Stimulated activated CD4-positive, alpha-beta T cell treated with anti-CD3 and anti-CD28 coated beads, Interleukin-4, amount 100 ng/mL, for 4 hours (primary cell): ENCODE measurements around the gene MFSD6.

Source experiments
- DNase-seq, 2 experiments: peaks; one replicate each; pipeline ENCODE4 v3.0.0-alpha.2; 2020

MFSD6 gene

DNA sequence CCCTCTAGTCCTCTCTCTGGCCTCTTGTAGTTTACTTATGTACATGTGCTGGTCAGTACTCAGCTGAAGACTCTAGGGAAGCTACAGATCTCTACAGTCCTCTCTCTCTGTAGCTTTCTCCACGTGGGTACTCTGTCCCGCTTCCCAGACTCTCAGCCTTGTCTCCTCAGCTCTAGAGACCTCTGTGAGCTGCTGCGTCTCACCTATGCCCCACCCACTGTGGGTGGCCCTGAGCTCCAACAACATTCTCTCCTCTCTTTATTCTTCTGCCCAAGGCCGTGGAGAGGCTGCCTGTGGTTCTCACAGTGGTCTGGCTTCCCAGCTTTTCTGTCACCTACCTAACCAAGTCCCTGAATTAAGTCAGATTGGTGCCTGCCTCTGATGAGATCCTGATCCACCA is 33.4 kb downstream of the MFSD6 start:
- no peak for DNase-seq

DNA sequence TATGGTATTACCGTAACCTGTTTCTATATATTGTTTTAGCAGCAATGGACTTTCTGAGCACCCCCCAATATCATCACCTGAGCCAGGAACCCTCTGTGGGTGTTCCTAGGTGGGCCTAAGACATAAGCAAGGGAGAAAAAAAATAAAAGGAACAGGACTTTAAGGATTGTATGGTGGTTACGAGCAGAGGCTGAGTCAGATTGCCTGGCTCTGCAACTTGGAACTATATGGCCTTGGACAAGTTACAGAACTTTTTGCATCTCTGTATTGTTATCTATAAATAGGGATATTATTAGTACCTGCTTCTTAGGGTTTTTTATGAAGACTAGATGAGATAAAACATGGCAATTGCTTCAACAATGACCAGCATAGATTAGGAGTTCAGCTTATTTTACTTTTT is 34.9 kb downstream of the MFSD6 start:
- no peak for DNase-seq

DNA sequence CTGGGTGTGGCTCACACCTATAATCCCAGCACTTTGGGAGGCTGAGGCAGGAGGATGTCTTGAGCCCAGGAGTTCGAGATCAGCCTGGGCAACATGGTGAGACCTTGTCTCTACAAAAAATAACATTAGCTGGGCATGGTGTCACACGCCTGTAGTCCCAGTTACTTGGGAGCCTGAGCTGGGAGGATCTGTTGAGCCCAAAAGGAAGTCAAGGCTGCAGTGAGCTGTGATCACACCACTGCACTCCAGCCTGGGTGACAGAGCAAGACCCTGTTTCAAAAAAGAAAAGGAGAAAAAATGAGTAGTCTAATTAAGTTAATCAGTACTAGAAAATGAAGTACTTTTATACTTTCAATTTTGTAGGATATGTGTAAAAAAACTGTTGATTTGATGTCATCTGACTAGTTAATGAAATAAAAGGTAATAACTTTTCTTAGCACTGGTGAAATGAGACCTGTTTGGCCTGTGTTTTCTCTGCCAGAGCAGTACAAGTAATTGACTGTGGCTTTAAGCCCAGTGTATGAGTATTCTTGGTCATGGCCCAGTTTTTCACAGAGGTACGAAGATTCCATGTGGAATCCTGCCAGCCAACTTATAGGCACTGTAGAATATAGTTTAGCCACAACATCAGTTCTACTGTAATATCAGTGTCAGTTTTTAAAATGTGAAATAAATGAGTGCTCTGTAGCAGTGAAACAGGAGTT is 35.8 kb downstream of the MFSD6 start:
- DNase-seq = no peak

DNA sequence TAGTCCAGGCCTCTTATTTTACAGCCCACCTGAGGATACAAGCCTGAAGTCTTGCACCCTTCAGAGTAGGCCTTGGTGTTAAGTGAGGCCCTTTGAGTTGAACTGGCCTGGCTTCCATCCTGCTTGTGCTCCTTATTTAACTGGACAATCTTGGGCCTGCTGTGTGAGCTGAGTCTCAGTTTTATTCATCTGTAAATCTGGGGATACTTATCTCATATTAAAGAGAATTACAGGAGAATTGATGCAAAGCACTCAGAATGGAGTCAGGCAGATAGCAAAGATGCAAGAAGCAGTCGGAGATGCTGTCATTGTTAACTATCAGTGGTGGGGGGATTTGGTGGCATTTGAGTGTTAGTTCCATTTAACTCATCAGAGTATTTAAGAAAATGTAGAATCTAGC is 36.8 kb downstream of the MFSD6 start:
- DNase-seq = no peak

DNA sequence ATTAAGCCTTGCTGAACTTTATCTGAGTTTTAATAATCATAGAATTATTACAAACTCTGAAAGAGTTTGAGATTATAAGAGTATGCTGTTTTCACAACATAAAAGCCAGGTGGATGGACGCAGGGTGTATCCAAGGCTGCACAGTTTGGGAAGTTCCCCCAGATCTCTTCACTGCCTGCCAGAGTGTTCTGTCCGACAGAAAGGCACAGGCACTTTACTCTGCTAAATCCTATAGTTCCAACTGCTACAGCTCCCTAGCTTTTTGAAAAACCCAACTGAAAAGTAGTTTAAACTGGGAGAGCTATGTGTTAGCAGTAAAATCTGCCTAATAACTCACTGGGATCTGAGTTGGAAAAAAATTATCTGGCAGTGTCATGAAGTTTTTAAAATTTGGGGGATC is 38.0 kb downstream of the MFSD6 start:
- DNase-seq = no peak

DNA sequence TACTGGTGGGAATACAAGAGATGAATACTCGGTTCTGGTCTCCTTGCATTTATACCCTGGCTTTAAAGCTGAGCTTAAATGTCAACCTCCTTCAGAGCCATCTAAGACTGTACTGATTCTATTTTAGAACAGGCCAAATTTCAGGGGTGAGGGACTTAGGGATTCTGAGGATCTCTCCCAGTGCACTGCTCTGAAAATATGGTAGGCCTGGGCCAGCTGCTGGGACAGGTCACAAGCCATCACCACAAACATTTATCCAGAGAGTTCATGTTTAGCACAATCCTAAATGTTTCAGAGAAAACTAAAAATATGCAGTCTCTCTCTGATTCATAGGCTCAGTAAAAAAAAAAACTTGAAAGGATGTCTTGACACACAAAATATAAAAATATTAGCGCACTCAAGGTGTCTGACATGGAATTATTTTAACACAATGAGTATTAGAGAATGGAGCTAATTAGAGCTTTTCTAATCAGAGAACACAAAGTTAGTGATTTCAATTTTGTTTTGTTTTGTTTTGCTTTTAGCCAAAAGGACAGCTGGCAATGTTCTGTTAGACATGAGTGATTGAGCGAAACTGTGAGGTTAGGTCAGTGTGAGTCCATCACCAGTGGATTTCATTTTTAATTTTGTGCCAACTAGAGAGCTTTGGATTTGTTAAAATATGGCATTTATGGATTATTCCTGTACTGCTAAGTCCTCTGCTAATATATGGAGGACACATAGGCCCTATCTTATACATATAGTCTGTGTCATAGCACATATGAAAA is 38.8 kb downstream of the MFSD6 start:
- no peak for DNase-seq

DNA sequence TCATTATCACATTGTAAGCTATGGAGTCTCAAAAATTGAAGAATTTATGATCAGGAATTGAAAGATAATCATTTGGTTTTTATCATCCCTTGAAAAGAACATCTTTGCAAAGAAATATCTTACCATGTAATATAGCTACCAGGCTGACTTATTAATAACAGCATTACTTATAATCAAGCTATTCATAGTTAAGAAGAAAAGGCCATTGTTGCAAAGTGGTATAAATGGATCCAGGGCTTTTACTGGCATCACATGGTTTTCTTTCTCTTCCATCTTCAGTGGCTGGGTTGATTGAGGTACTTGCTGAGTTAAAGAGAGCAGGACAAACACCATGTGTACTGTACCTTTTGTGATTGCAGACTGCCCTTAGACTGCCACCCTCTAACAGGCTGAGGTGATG is 39.6 kb downstream of the MFSD6 start:
- no peak for DNase-seq

DNA sequence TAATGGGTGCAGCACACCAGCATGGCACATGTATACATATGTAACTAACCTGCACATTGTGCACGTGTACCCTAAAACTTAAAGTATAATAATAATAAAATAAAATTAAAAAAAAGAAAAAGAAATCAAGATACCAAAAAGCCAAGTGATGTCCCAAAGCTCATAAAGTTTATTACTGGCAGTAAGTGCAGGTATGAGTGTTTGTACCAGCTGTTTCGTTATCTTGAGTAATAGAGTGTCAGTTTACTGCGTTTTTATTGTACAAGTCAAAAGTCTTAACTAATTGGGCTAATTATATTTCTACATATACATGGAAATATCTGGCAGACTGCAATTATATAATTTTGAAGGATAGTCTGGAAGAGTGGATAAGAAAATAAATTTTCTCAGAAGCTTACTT is 41.8 kb downstream of the MFSD6 start:
- DNase-seq = no peak

DNA sequence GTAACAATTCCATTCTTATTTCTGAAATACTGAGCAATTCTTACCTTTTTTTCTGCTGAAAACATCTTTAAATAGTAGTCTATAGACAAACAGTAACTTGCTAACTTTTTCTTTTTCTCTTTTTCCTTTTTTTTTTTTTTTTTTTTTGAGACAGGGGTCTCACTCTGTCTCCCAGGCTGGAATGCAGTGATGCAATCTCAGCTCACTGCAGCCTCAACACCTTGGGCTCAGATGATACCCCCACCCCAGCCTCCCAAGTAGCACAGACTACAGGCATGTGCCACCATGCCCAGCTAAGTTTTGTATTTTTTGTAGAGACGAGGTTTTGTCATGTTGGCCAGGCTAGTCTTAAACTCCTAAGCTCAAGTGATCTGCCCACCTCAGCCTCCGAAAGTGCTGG is 42.2 kb downstream of the MFSD6 start:
- no peak for DNase-seq

DNA sequence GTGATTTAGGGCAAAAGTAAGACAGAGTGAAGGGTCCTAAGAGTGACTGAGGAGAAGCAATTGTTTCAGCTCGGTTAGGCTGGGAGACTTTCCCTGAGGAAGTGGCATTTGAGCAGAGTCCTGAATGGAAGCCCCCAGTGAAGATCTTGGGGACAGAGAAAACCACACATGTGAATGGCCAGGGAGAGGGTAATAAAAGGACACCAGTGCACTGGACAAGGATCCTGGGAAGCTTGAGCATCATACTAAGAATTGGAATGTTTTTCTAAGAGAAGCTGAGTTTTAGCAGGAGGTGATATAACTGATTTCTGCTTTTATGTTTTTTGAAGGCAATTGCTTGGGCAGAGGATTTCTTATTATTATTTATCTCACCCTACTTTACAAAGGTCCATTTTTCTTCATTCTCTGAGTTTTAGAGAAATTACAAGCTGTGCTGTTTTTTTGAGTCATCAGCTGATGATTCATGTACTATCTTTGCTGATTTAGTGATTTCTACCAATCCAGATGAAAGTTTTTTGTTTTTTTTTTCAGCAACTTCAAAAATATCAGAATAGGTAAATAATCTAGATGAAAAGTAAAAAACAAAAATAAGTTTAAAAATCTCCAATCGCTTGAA is 43.5 kb downstream of the MFSD6 start:
- DNase-seq = no peak

DNA sequence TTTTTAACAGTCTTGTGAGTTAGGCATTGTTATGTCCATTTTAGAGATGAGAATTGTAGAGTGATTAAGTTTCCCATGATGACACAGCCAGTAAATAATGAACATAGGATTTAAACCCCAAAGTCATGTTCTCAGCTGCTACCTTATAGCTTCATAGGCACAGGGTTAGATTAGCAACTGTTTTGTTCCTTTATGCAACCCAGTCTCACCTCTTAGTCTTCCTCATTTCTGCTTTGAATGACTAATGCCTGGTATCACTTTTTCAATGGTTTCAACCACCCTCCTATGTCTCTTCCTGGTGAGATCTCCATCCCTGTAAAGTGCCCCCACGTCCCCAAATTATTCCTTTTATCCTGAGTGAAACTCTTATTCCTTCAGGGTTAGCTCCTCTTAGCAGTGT is 44.3 kb downstream of the MFSD6 start:
- DNase-seq = no peak

DNA sequence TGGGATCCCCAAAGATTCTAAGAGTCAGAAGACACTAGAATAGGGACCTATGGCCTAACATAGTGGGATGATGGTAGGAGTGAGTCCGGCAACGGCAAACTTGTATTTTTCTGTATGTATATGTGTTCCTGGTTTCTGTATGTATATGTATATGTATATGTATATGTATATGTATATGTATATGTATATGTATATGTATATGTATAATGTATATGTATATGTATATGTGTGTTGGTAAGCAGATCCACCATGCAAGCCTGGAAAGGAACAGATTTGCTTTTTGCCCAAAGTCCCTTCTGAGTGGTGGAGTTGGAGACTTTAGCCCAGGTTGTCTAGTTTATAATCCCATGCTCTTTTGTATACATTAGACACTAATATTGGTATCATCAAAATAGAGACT is 46.6 kb downstream of the MFSD6 start:
- DNase-seq = no peak

DNA sequence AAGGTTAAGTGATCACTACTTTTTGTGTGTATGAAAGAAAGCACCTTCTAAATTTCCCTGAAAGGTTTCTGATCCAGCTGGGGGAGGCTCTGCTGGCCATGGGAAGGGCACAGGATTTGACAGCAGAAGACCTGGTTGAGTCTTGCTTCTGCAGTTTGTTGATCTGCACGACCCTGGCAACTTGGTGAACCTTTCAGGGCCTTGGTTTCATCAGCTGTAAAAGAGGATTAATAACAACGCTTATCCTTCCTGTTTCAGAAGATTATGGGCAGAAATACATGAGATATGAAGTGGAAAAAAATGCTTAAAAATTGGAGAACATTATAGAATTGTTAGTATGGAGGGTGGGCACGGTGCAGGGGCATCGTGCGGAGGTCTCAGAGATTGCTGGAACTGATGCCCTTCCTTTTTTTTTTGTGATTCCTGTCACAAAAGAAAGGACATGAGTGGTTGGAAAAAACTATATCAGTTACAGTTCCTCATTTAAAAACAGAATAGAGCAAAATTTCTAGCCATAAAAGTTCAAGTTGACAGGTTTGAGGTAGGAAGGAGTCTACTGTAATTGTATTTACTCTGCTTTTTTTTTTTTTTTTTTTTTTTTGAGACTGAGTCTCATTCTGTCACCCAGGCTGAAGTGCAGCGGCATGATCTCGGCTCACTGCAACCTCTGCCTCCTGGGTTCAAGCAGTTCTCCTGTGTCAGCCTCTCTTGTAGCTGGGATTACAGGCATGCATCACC is 47.4 kb downstream of the MFSD6 start:
- no peak for DNase-seq

DNA sequence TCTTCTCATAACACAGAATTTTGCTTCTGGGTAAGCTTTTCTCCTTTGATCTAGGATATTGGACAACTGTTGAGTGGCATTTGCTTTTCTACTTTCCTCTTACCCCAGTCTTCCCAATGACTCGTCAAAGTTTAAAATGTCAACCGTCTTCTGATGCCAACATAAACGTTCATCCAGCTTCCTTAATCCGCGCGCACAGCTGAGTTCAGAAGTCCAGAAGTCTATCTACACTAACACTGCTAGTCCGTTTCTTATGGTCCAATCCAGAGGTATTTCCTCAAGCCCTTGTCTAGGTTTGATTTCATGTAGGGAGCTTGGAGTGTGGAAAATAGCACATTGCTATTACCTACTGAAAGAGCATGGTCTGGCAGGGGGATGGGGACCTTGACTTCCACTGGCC is 48.7 kb downstream of the MFSD6 start:
- no peak for DNase-seq

DNA sequence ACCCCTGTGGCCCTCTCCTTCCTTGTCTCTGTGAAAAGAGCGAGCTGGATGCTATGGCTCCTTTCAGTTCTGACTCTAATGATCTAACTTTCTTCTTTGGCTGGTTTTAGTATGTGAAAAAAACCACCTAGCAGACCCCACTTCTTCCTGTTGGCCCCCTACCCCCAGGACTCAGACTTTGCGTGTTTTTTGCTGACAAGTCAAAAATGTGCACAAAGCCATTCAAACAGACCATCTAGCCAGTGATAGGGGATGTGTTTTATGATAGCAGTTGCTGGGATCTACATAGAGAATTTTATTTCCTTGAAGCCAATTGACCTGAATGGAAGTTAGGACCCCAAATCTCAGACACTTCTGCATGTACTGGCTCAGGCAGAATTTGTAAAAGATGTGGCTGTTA is 49.1 kb downstream of the MFSD6 start:
- no peak for DNase-seq

DNA sequence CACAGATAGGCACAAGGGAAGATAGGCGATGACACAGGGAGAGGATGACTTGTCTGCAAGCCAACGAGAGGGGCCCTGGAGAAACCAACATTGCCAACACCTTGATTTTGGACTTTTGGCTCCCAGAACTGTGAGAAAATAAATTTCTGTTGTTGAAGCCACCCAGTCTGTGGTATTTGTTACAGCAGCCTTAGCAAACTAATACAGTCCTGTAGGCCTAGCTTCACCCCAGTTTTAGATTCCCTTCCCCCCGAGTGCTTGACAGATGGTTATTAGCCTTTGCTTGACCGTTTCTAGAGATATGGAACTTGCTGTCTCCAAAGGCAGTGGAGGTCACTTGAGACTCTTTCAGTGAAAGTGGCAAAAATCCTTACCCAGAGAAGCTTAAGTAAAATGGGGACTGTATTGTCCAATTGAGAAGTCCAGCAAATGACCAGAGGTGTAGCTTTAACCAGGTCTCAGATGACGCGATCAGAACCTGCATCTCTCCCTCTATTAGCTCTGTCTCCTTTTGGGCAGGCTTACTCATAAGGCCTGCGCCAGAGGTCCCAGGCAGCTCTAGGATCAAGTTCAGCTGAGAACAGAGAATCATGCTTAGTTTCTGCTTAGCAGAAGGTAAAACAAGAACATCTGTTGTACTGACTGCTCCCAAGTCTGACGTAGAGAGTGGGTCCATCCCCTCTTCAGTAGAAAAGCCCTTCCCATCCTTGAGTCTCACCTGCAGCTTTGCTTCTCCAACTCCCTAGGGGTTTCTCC is 50.4 kb downstream of the MFSD6 start:
- no peak for DNase-seq

DNA sequence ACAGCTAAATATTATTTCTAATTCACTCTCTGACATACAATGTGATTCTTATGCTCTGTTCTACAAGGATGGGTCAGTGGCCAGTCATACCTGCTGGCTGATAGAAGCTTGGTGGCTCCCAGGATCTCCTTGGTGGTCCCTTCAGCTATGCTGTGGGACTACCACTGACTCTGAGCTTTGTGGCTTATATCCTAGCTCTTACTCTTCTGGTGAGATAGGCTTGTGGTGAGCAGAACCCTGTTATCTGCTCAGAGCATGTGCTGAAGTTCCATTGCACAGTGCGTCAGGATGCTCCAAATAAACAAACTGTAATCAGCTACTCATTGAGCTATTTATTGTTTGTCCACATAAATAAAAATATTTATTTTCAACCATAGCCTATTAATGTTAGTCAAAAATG is 51.7 kb downstream of the MFSD6 start:
- DNase-seq = no peak

DNA sequence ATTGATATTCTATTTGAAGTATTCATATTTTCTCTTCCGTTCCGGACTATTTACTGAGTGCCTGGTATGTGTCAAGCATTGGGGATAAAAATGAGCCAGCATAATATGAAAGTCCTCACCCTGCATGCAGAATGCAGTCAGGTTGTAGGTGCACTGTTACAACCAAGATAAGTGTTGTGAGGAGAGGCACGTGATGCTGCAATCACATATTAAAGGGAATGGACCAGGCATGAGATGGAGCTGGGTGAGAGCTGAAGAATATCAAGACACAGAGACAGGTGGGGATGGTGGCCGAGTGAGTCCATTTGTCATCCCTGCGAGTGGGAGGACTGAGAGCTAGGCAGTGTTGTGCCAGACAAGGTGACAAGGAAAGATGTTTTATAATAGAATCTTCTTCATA is 52.3 kb downstream of the MFSD6 start:
- no peak for DNase-seq

DNA sequence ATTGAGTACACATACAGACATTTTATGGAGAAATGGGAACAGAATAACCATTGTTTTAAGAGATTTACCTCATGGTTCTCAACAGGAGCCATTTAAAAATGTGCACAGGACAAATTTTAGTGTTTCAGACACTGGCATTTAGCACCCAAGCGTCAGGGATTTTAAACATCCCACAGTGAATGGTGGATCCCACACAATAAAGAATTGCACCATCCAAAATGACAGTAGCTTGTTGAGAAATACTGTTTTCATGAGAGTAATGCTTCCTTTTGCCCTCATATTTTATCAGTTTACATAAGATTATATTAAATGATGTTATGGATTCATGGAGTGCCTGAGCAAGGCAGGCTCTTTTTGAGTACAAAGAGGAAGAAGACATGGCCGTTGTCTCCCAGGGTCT is 54.0 kb downstream of the MFSD6 start:
- no peak for DNase-seq

DNA sequence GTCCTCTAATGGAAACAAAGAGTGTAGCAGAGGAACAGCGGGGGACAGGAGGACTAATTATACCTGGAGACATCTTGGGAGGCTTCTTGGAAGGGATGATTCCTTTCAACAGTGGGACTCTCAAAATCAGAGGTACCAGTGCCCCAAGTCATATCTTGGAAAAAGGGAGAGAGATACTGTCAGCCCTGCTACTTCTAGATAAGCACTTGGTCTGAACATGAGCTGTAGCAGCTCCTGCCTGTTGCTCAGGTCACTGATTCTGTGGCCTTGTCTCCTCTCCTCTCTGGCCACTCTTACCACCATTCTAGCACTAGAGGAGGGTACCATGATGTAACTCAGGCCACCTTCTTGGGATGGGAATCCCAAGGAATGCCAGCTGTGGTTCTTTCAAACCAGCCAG is 54.5 kb downstream of the MFSD6 start:
- DNase-seq = no peak

DNA sequence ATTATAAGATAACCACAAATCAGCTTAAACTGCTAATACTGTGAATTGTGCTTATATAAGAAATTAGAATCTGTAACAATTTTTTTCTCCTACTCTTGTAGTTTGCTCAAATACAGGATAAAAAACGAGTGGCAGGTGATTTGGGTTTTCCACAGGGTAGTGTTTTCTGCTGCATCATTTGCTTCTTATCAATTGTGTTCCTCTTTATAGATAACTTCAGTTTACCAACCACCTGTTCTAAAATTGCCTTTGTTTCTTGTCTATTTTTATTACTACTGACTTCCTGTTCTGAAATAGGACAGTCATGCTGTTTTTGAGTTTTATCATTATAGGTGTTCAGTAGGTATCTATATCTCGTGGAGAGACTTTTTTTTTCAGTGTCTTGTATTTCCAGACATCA is 56.9 kb downstream of the MFSD6 start:
- no peak for DNase-seq

DNA sequence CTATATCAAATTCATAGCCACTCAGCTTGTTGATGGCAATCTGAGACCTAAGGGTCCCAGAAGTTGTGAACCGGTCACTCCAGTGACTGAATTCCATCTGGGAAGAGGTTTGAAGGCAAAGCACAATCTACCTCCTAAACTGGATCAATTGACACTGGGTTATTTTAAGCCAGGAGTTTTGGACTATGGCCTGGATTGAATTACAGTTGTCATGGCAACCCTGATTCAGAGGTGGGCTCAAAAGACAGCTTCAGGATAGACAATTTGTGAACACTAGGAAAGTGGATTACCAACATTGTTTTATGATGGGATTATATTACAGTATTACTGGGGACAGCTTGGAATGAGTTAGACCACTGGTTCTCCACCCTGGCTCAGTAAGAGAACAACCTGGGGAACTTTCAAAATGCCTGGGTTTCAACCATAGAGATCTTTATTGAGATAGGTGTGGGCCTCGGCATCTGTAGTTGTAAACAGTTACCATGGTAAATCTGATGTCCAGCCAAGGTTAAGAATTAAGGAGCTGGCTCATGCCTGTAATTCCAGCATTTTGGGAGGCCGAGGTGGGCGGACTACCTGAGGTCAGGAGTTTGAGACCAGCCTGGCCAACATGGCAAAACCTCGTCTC is 58.8 kb downstream of the MFSD6 start:
- no peak for DNase-seq
